ELR (cell line): Measurements from ENCODE around the gene MAP2.

Experiments used
- DNase-seq: peaks from one replicate; pipeline ENCODE4 v3.0.0-alpha.2; 2015; ENCODE audit warnings: low read depth

MAP2 gene

GRCh38 chr2:209661286-209661894 lies 237.5 kb downstream of the MAP2 start:
- DNase-seq = no peak

DNA sequence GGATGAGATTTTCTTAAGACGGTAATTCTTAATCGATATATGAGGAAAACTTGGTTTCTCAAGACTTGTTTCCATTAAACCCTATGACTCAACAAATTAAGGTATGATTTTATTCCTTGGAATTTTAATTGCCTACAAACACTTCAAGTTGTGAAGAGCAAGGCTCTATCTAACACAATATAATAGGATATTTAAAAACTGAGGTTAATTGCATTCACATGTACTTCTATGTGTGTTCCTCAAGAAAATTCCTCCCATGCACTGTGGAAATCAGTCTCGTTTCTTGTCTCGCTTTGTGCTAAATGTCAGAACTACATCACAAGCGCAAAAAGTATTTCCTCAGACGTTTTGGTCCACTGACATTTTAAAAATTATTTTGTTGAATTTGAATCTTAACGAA lies 238.2 kb downstream of the MAP2 start:
- DNase-seq = no peak

DNA sequence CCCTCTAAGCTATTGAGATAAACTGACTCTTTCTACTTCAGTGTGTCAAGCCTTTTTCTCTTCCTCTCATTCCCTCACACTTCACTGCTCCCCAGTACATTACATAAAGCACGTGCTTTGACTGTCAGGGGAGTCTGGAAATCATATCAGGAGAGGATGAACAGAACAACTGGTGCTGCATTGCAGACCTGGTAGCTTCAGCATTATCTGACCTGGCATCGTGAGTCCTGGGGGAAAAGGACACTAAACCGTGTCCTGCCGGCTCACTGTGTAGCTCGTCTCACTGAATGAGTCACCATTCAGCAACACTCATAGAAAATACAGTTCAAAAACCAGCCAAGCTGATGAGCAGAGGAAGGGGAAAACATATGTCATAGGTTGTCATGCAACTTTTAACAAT lies 239.3 kb downstream of the MAP2 start:
- peak; percentile 26 for DNase-seq

GRCh38 chr2:209663656-209664055 lies 239.8 kb downstream of the MAP2 start:
- no peak for DNase-seq

- DNase-seq = no peak
These were observed 242.4 kb downstream of the MAP2 start for GRCh38 chr2:209666296-209666695.

DNA sequence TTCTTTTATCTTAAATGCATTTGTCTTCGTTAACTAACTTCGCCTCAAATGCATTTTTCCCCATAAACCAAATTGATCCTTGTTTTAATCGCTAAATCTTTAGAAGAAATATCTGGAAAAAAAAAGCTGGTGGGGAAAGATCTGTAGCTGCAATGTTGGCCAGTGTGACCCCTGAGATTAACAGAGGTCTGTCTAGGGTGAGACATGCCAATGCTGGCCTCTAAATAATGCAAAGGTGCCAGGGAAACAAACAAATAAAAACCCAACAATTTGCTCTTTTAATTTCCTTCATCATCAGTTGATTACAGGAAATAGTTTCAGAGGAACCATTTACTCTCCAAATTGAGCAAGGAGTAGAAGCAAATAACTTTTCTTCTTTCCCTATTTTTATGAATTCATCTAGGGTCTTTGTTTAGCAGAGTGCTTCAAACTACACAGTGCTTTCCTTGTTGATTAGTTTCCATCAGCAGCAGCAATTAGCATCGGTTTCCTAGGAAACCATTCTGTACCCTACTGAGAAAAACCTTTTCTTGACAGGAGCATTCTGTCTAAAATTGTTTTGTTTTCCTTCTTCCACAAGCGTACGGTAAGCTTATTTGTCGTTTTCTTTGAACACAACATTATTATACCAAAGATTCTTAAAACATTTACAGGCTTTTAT lies 247.3 kb downstream of the MAP2 start:
- DNase-seq = no peak

DNA sequence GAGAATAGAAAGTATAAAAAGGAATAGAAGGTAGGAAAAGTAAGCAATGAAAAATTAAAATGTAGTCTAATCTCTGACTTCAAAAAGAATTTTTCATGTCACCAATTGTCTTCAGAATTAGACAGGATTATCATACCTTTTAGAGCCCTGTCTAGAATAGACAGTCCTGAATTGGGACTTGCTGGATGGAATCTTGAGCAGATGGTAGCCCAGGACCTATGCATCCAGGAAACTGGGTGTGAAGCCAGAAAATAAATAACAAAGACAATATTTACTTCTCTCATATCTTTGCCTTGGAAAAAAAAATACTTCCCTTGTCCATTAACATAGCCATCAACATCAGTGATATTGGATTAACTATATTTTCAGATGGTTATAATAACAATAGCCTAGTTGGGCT lies 250.0 kb downstream of the MAP2 start:
- DNase-seq = no peak

- DNase-seq = no peak
These were observed 256.7 kb downstream of the MAP2 start for GRCh38 chr2:209680596-209680995.

- no peak for DNase-seq
These were observed 257.4 kb downstream of the MAP2 start for GRCh38 chr2:209681201-209681735.

GRCh38 chr2:209682646-209683045 lies 258.8 kb downstream of the MAP2 start:
- DNase-seq = no peak

DNA sequence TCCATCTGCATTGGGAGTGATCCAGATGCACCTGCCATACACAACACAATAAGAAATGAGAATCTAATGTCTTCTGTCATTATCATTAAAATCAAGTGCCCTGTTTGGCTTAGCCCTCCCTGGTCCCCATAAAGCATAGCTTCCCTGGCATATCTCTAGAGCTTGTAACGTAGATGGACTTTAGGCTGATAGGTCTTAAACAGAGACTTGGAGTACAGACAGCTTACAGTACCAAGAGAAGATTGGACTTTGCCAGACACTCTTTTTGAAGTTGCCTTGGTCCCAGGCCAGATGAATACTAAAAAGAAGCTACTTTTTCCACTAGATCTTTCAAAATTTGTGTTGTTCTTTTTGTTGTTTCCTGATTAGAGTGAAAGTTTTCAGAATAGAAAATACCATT lies 261.5 kb downstream of the MAP2 start:
- DNase-seq = no peak

DNA sequence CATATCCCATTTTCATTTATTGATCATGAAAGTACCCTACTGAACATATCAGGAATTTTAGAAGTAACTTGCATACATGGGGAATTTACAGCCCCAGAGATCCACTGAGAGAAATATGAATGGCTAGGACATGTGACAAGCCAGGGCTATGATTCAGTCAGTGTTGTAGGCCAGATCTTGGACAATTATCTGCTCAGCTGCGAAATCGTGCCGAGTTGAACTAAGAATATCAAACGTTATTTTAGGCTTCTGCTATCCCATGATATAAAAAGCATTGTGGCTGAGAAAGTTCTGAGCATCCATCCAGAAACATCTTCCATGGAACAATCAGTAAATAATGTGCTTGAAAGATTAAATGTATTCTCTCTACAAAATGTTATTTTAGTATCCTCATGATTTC lies 262.1 kb downstream of the MAP2 start:
- DNase-seq = no peak

GRCh38 chr2:209686448-209686847 lies 262.6 kb downstream of the MAP2 start:
- no peak for DNase-seq

DNA sequence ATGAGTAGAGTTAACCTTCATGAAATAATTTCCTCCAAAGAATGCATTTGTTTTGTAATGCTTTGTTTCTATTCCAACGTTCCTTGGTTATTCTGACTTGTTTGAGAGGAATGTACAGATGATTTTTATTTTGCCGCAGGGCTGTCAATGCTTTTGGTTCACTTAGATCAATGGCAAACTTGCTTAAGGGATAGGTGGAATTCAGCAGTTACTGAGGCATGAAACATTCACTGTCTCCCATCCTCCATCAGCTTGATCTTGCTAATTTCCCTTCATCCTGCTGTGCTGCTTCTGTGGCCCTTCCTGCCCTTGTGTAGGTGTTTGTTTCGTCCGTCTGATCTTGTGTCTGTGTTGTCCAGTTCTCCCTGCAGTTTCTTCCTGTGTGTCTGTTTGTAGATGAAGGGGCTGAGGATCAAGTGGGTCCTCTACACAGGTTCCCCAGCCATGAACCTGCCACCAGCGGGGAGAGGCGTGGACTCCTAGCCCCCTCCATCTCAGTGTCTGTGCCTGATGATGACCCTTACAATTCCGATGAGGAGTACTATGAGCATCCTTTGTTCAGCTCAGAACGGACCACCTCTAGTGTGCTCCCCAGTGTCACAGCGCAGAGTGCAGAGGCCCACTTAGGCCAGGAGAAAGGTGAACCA lies 263.6 kb downstream of the MAP2 start:
- no peak for DNase-seq

DNA sequence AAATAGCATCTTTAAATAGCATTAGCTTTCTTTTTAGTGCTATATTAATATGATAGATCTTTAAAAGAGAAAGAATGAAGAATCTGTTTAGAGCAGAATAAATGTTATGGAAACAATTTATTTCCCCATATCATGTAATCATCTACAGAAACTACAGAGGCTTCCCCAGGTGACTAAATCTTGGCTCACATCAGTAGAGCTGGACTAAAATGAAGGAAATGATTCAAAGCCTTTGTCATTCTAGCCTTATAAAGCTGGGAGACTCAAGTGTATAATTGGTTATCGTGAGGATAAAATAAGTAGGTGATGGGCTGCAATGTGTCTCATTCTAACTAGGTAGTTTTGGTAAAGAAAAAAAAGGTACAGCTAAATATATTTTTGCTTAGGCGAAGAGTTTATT lies 264.5 kb downstream of the MAP2 start:
- DNase-seq = no peak

DNA sequence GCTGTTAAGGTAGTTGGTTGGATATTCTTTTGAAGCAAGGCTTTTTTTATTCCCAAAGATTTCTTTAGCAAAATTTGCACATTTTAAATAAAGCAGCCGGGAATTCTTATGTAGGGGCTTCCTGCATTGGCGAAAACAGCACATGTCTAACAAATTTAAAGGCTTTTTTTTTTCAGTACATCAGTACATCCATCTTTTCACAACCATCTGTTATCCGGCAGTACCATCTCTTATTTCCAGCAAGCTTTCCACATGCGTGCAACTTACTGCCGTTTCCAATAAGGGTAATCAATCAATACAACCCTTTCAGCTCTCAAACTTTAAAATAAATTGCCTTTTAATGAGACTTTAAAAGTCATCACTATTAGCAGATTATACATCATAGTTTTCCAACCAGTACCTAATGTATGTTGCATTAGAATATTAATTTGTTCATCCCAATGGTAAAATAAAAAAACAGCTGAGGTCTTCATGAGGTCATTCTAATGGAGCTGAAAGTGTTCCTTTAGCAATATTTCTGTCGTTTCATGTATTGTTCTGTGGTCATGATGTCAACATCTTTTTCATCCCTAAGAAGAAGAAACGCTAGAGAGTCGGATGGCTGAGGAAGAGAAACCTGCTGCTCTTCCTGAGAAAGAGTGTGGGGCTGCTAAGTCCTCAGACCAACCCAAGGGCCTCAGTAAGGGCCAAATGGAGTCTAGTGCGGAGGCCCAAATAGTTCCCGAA lies 266.3 kb downstream of the MAP2 start:
- no peak for DNase-seq

DNA sequence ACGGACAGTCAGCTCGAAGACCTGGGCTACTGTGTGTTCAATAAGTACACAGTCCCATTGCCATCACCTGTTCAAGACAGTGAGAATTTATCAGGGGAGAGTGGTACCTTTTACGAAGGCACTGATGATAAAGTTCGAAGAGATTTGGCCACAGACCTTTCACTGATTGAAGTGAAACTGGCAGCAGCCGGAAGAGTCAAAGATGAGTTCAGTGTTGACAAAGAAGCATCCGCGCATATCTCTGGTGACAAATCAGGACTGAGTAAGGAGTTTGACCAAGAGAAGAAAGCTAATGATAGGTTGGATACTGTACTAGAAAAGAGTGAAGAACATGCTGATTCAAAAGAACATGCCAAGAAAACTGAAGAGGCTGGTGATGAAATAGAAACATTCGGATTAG lies 270.9 kb downstream of the MAP2 start:
- DNase-seq = no peak

- DNase-seq = no peak
These were observed 273.2 kb downstream of the MAP2 start for GRCh38 chr2:209696836-209697711.

GRCh38 chr2:209702775-209703174 lies 278.9 kb downstream of the MAP2 start:
- DNase-seq = no peak

DNA sequence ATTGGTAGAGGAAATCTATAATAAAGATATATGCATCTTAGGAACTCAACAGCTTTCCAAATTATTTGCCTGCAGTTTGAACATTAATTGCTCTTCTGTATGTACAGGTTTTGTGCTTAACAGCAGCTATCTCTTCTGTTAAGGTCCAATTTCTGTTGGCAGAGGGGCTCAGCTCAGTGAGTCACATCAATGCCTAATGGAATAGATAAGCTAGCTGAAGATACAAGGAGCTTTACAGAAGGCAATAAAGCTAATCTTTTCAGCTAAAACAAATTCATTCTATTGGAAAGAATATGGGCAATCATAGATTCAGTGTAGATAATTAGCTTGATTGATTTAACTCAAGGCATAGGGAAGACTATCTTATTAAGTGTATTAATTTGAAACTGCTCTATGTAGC lies 289.4 kb downstream of the MAP2 start:
- DNase-seq = no peak

GRCh38 chr2:209719034-209719433 lies 295.2 kb downstream of the MAP2 start:
- DNase-seq = no peak

DNA sequence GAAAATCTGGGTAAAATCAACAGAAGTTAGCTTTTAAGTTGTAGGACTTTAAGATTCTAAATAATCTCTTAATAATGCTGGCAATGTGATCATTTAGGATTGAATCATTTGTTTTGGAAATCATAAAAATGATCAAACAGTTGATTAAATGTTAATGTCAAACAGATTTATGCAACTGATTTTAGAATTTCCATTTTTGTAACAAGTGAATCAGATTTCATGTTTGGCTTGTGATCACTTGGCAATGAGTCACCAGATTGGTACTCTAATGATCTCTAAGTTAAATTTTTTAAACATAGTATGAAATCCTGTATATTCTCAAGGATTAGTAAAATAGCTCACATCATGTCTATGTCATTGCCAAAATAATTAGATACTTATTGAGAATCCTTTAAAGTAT lies 297.6 kb downstream of the MAP2 start:
- DNase-seq = no peak
